ENCODE data around the gene TRMT10B.
"Not testable (repeated sequence)": the region's sequence is repeated elsewhere in the genome, so short reads cannot be mapped to it uniquely, and the experiment has no call there.

TRMT10B gene

GRCh38 chr9:37751704-37752103 lies 1.9 kb upstream of the TRMT10B start:
- DNase-seq (ENCODE audit: low spot score), result not testable (repeated sequence)

DNA sequence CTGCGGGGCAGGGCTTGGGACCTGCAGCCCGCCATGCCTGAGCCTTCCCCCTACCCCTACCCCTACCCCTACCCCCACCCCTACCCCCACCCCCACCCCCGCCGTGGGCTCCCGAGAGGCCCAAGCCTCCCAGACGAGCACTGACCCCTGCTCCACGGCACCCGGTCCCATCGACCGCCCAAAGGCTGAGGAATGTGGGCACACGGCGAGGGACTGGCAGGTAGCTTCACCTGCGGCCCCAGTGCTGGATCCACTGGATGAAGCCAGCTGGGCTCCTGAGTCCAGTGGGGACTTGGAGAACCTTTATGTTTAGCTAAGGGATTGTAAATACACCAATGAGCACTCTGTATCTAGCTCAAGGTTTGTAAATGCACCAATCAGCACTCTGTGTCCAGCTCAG lies 1.5 kb upstream of the TRMT10B start:
- DNase-seq (ENCODE audit: low spot score), result not testable (repeated sequence)

GRCh38 chr9:37752642-37753488 lies 740 bp upstream of the TRMT10B start:
- no peak for DNase-seq (ENCODE audit: low spot score)

GRCh38 chr9:37758747-37759146 lies 5.1 kb downstream of the TRMT10B start:
- DNase-seq (ENCODE audit: low spot score), result no peak

GRCh38 chr9:37760416-37761161 lies 7.0 kb downstream of the TRMT10B start:
- peak; percentile 44 for DNase-seq (ENCODE audit: low spot score)

GRCh38 chr9:37761511-37761910 lies 7.9 kb downstream of the TRMT10B start:
- peak; percentile 54 for DNase-seq (ENCODE audit: low spot score)

- not testable (repeated sequence) for DNase-seq (ENCODE audit: low spot score)
Observed at GRCh38 chr9:37765263-37765662, 11.7 kb downstream of the TRMT10B start.

- DNase-seq (ENCODE audit: low spot score), result no peak
Observed at GRCh38 chr9:37769306-37769705, 15.7 kb downstream of the TRMT10B start.

GRCh38 chr9:37769995-37770394 lies 16.4 kb downstream of the TRMT10B start:
- DNase-seq (ENCODE audit: low spot score), result no peak

GRCh38 chr9:37775216-37775919 lies 21.8 kb downstream of the TRMT10B start:
- peak; percentile 28 for DNase-seq (ENCODE audit: low spot score)

GRCh38 chr9:37776328-37776727 lies 22.7 kb downstream of the TRMT10B start:
- DNase-seq (ENCODE audit: low spot score), result no peak

DNA sequence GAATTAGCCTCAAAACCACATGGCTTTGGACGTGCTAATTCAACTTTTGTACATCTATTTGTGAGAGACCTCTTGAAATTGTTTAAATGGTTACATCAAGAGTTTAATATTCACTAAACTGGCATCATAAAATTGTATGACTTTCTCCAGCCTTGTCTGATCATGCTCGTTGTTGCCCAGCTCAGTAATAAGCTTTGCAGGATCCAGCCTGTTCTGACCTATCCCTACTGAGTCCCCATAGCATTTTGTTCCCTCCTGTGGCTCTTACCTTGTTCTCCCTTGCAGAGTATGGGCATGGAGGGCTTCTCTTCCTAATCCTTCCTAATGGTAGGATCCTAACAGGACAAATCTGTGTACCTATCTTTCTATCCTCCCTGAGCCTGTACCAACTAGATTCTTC lies 24.9 kb downstream of the TRMT10B start:
- DNase-seq (ENCODE audit: low spot score), result no peak

DNA sequence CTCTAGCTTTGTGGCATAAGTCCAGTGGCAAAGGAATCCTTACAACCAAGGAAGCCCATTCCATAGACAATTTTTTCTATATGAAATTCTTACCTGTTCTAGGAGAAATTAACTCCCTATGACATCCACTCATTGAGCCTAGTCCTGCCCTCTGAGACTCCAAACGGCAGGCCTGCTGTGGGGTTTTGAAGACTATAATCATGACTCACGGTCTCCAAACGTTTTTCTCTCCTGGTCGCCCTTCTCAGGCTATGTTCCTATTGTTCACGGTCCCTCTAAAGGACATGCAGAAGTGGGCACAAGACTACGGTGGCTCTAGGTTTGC lies 30.6 kb downstream of the TRMT10B start:
- DNase-seq (ENCODE audit: low spot score), result peak; percentile 23

GRCh38 chr9:37784616-37785483 lies 31.2 kb downstream of the TRMT10B start, which contains the start of gene EXOSC3:
EXOSC3 (minus strand) TSS chr9:37785064; CDS start chr9:37785044, 20 bp downstream.
- DNase-seq (ENCODE audit: low spot score), result peak; percentile 94

DNA sequence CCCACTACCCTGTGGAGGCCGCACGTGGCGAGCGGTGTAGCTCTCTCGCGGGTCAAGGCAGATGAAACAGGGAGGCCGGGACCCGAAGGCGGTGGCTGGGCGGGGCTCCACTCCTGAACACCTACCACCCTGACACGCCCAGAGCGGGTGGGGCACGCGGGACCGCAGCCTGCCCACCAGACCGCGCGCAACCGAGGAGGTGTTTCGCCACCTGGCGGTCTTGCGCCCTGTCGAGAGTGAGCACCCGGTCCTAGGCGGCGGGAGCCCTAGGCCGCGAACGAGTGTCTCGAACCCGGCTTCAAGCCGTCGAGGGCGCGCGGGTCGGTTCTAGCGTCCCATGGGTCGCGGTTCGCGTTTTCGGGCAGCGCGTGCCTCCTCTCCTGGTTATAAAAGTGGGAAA lies 33.5 kb downstream of the TRMT10B start:
- DNase-seq (ENCODE audit: low spot score), result no peak

GRCh38 chr9:37788332-37788731 lies 34.7 kb downstream of the TRMT10B start:
- DNase-seq (ENCODE audit: low spot score), result no peak

GRCh38 chr9:37790096-37790495 lies 36.5 kb downstream of the TRMT10B start:
- no peak for DNase-seq (ENCODE audit: low spot score)

DNA sequence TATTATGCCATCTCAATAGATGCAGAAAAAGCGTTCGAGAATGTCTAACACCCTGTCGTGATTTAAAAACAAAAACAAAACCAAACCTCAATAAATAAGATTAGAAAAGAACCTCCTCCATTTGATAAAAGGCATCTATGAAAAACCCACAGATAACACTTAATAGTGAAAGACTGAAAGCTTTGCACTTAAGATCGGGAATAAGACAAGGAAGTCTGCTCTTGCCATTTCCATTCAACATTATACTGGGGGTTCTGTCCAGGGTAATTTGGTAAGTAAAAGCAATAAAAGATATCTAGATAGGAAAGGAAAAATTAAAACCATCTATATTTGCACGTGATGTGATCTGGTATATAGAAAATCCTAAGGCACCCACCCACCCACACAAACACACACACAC lies 38.5 kb downstream of the TRMT10B start:
- no peak for DNase-seq (ENCODE audit: low spot score)

DNA sequence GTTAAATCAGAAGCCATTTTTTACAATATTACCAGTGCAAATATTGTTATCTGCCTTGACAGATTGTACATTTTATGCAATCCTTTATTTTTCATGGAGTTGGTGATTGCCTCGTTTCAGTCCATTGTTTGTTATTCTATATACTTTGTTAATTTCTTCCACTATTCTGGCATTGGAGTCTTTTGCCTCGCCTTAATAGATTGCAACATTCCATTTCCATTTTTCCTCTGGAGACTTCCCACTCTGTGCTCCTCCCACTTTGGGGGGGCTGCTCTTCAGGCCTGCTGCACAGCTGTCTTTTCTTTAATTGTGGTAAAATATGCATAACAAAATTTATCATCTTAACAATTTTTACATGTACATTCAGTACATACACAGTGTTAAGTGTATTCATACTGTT lies 42.6 kb downstream of the TRMT10B start:
- DNase-seq (ENCODE audit: low spot score), result no peak

DNA sequence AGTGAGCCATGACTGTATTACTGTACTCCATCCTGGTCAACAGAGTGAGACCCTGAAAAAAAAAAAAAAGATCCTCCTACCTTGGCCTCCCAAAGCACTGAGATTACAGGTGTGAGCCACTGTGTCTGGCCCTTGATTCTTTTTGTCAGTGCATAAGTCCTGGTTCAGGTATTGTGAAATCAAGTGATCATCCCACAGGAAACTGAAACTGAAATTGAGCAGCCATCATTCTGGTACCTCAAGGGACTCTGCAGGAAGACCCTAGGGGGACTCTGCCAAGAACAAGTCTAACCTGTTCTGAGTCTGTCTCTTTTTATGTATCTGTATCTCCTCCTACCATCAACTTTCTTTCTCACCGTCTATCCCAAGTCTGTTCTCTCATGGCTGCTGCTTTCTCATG lies 45.1 kb downstream of the TRMT10B start:
- no peak for DNase-seq (ENCODE audit: low spot score)

DNA sequence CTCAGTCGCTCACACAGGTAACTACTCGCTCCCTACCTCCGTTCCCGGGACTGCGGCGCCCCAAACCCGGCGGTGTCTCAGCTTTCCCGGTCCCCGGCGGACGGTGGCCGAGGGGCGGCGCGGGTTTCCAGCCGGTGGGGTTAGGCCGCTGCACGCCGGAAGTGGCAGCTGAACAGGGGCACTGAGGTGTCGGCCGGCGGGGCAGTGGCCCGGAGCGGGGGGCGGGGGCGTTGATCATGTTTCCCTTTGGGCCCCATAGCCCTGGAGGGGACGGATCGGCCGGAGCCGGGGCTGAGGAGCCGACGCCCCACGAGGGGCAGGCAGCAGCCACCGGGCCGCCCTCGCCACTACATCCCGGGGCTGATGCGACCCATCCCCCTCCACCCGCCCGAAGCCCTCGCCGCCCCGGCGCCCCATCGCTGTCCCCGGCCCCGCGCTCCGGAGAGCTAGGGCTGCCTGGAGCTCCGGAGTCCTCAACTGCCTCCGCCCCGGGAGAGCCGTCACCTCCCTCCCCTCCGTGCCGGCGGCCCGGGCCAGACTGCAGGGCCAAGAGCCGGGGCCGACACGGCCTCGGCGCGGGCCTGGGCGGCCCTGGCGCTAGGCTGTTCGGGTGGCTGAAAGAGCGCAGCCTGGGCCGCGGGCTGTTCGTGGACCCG lies 47.2 kb downstream of the TRMT10B start, which contains the start of gene DCAF10:
Gene DCAF10 (plus strand): TSS at position 167 of the 656 bp plus-strand sequence. CDS start 70 bp downstream, at position 237.
- peak; percentile 90 for DNase-seq (ENCODE audit: low spot score)

Measured in kidney tubule cell (primary cell).